DOHH2 (cell line): Measurements from ENCODE around the gene SLC4A2.

Experiments used
- H3F3A ChIP-seq: fragments of 200-600 bp; sonication (generic), shearing (Covaris generic); 2 replicates; pipeline ENCODE4 v1.6.0; 2016; ENCODE audit warnings: antibody characterized with exemption, mild to moderate bottlenecking; ENCODE audit not compliant: control insufficient read depth, insufficient read depth
- H3K27ac ChIP-seq: fragments of 200-600 bp; sonication (generic); 2 replicates; pipeline ENCODE4 v1.5.1; 2014; ENCODE audit warnings: low read depth, mild to moderate bottlenecking, low read length, moderate library complexity
- H3K27me3 ChIP-seq: fragments of 200-600 bp; sonication (generic); 2 replicates; pipeline ENCODE4 v1.6.1; 2014; ENCODE audit warnings: mild to moderate bottlenecking, low read length, mixed read lengths; ENCODE audit not compliant: control insufficient read depth
- H3K36me3 ChIP-seq: fragments of 200-600 bp; sonication (generic); 2 replicates; pipeline ENCODE4 v1.6.1; 2014; ENCODE audit warnings: mild to moderate bottlenecking, low read length, moderate library complexity, mixed read lengths; ENCODE audit not compliant: control insufficient read depth
- H3K4me1 ChIP-seq: fragments of 200-600 bp; sonication (generic); 2 replicates; pipeline ENCODE4 v1.6.1; 2014; ENCODE audit warnings: mild to moderate bottlenecking, low read length, mixed read lengths; ENCODE audit not compliant: control insufficient read depth
- H3K4me2 ChIP-seq: fragments of 200-600 bp; sonication (generic); 2 replicates; pipeline ENCODE4 v1.6.0; 2014; ENCODE audit warnings: mild to moderate bottlenecking, low read length, moderate library complexity
- H3K4me3 ChIP-seq: fragments of 200-600 bp; sonication (generic); 2 replicates; pipeline ENCODE4 v1.5.1; 2014; ENCODE audit warnings: mild to moderate bottlenecking, low read length, mixed read lengths
- H3K79me2 ChIP-seq: fragments of 200-600 bp; sonication (generic); 2 replicates; pipeline ENCODE4 v1.6.1; 2014; ENCODE audit warnings: mild to moderate bottlenecking, low read length, mixed read lengths; ENCODE audit not compliant: control insufficient read depth
- H3K9me2 ChIP-seq: fragments of 200-600 bp; sonication (generic); replicated peaks from 2 replicates; pipeline ENCODE4 v1.6.1; 2014; ENCODE audit warnings: mild to moderate bottlenecking, low read length, mixed read lengths; ENCODE audit not compliant: control insufficient read depth
- H3K9me3 ChIP-seq: fragments of 200-600 bp; sonication (generic); 2 replicates; pipeline ENCODE4 v1.6.1; 2014; ENCODE audit warnings: antibody characterized with exemption, low read length, mixed read lengths; ENCODE audit not compliant: control insufficient read depth, insufficient read depth
- H4K20me1 ChIP-seq: fragments of 200-600 bp; sonication (generic); 2 replicates; pipeline ENCODE4 v1.6.0; 2014; ENCODE audit warnings: low read depth, mild to moderate bottlenecking, antibody characterized with exemption, low read length, moderate library complexity; ENCODE audit not compliant: control insufficient read depth, insufficient read depth
- CTCF ChIP-seq: fragments of 200-600 bp; sonication (generic); IDR thresholded peaks from one replicate; pipeline ENCODE4 v1.5.1; 2014; ENCODE audit warnings: antibody characterized with exemption, mild to moderate bottlenecking, low read depth, low read length; ENCODE audit not compliant: poor library complexity, severe bottlenecking
- EZH2phosphoT487 ChIP-seq: fragments of 200-600 bp; sonication (generic); IDR thresholded peaks from 2 replicates; pipeline ENCODE4 v1.6.1; 2017; ENCODE audit warnings: borderline replicate concordance, mild to moderate bottlenecking, antibody characterized with exemption, low read length, moderate library complexity, mixed read lengths

The SLC4A2 gene

DNA sequence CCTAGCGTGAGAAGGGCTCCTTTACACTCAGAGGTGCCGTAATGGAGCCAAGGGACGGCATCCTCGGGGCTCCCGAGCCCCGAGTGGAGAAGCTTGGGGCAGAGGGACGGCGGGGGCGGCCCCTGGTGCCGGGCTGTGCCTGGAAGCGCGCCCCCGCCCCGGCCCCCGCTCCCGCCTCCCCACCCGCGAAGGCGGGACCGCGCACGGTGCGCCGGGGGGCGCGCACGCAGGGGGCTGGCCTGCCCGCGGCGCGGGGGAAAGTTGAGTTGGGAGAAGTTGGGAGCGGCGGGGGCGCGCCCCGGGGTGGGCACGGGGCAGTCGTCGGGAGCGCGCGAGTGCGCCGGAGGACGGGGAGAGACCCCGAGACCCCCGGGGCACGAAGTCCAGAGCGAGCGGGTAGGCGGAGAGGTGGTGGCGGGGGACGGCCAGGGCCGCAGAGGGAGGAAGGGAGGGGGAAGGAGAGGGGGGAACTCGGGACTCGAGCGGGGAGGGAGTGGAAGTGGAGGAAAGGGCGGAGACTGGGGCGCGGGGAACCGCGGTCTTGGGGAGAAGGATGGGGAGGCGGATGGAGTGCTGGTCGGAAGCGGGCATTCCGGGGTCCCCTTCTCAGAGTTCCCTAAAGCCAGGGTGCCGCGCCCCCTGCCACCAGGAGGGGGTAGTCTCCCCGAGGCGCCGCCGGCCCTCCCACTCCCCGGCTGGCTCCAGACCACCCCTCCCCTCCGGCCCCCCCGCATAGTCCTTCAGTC, at the start of gene SLC4A2:
Gene SLC4A2, plus strand, starts transcription at position 223 of the 746 bp plus-strand sequence. CDS start 2,399 bp downstream, outside the sequence.
- Histone ChIP-seq H3F3A (peaks cover 7% of the 10 kb centered on the region), H3K9me2 (no peaks in the 10 kb centered on the region), H3K4me3 (peak within 1 kb of the TSS; percentile 89), H3K27me3 (no peaks in the 10 kb centered on the region), H3K36me3 (peaks cover 24% of the 10 kb centered on the region), H3K9me3 (no peaks in the 10 kb centered on the region), H3K27ac (peak within 1 kb of the TSS; percentile 61), H3K4me2 (peak within 1 kb of the TSS; percentile 97), H4K20me1 (peaks cover 7% of the 10 kb centered on the region; the same call in 1 of the 2 replicates), H3K79me2 (peaks cover 30% of the 10 kb centered on the region), H3K4me1 (peaks cover 31% of the 10 kb centered on the region)
- TF ChIP-seq EZH2phosphoT487 (no peak), CTCF (peak; percentile 57)

- Histone ChIP-seq H3F3A (peaks cover 6% of the 10 kb centered on the region; the same call in 1 of the 2 replicates), H3K4me2 (no peak overlapping the region), H3K4me1 (peaks cover 38% of the 10 kb centered on the region), H3K79me2 (no peaks in the 10 kb centered on the region), H4K20me1 (no peaks in the 10 kb centered on the region), H3K36me3 (no peaks in the 10 kb centered on the region), H3K9me2 (no peaks in the 10 kb centered on the region), H3K27me3 (no peaks in the 10 kb centered on the region), H3K4me3 (no peak overlapping the region), H3K9me3 (no peaks in the 10 kb centered on the region), H3K27ac (no peak overlapping the region)
- no peak for TF ChIP-seq CTCF
- no peak for TF ChIP-seq EZH2phosphoT487
Measured at GRCh38 chr7:151010037-151010306, 49.4 kb upstream of the SLC4A2 start.

DNA sequence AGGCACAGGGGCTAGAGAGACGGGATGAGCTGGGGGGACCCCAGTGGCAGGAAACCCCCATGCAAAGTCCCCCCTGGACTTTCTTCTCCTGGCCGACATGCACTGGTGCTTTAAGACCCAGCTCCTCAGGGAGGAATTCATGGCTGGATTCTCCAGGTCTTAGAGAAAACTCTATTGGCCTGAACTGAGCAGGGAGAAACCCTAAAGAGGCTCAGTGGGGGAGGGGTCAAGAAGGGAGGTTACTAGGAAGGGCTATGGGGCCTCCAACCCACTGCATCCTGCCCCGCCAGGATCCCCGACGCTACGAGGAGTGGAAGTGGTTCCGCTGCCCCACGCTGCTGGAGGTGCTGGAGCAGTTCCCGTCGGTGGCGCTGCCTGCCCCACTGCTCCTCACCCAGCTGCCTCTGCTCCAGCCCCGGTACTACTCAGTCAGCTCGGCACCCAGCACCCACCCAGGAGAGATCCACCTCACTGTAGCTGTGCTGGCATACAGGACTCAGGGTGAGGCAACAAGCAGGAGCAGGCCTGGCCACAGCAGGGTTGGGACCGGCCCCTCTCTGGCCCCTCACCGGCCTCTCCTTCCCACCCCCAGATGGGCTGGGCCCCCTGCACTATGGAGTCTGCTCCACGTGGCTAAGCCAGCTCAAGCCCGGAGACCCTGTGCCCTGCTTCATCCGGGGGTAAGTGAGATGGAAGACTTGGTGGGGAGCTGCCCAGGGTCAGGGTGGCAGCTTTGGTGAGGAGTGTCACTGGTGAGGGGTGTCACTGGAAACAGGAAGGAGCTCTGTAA, 48.9 kb upstream of the SLC4A2 start:
- no peak overlapping the region for H3K27ac ChIP-seq
- no peaks in the 10 kb centered on the region for H3K27me3 ChIP-seq
- H3F3A ChIP-seq = peaks cover 6% of the 10 kb centered on the region; the same call in 1 of the 2 replicates
- no peaks in the 10 kb centered on the region for H3K9me2 ChIP-seq
- H3K4me1 ChIP-seq = peaks cover 43% of the 10 kb centered on the region
- no peaks in the 10 kb centered on the region for H3K9me3 ChIP-seq
- H4K20me1 ChIP-seq = no peaks in the 10 kb centered on the region
- H3K4me3 ChIP-seq = no peak overlapping the region
- no peaks in the 10 kb centered on the region for H3K79me2 ChIP-seq
- H3K36me3 ChIP-seq = no peaks in the 10 kb centered on the region
- H3K4me2 ChIP-seq = no peak overlapping the region
- TF ChIP-seq EZH2phosphoT487 (no peak), CTCF (no peak)
